Mesodermal cell (in vitro differentiated cells): Measurements from ENCODE around the gene SPTSSA.
"Not testable (repeated sequence)": the region's sequence is repeated elsewhere in the genome, so short reads cannot be mapped to it uniquely, and the experiment has no call there.

Experiments
- H3K27ac ChIP-seq: 2 replicates; pipeline ENCODE4 v1.7.0; 2013; ENCODE audit warnings: mild to moderate bottlenecking, low read depth, low read length, moderate library complexity; ENCODE audit not compliant: severe bottlenecking
- H3K36me3 ChIP-seq: 2 replicates; pipeline ENCODE4 v1.7.1; 2013; ENCODE audit warnings: mild to moderate bottlenecking, low read length, moderate library complexity; ENCODE audit not compliant: control insufficient read depth, insufficient read depth
- H3K4me1 ChIP-seq: one replicate; pipeline ENCODE4 v1.7.1; 2013; ENCODE audit warnings: mild to moderate bottlenecking, low read length; ENCODE audit not compliant: insufficient read depth, control insufficient read depth, poor library complexity, severe bottlenecking
- H3K4me3 ChIP-seq: 2 replicates; pipeline ENCODE4 v1.7.0; 2013; ENCODE audit warnings: low read length, control low read depth, mild to moderate bottlenecking; ENCODE audit not compliant: insufficient read depth, poor library complexity, severe bottlenecking; ENCODE audit errors: extremely low read depth
- H3K9me3 ChIP-seq: 2 replicates; pipeline ENCODE4 v1.7.1; 2013; ENCODE audit warnings: mild to moderate bottlenecking, low read length, moderate library complexity; ENCODE audit not compliant: control insufficient read depth
- WGBS, 2 experiments: methylation state at CpG; one replicate each; pipeline ENCODE4 v1.1.5; 2013; ENCODE audit warnings: missing lambda C conversion rate in 2 of 2; ENCODE audit not compliant: insufficient coverage in 2 of 2; 5-methylcytosine and 5-hydroxymethylcytosine counted together

SPTSSA gene

GRCh38 chr14:34496007-34496678 is 34.1 kb upstream of the SPTSSA start:
- no peaks in the 10 kb centered on the region for H3K9me3 ChIP-seq
- peak overlapping the region; percentile 97 for H3K27ac ChIP-seq
- H3K36me3 ChIP-seq: no peaks in the 10 kb centered on the region
- no peak overlapping the region for H3K4me3 ChIP-seq
- WGBS, 2 experiments: 93 to 98% methylated on average over 6 to 7 of the region's 11 CpGs
- H3K4me1 ChIP-seq: peaks cover 5% of the 10 kb centered on the region

DNA sequence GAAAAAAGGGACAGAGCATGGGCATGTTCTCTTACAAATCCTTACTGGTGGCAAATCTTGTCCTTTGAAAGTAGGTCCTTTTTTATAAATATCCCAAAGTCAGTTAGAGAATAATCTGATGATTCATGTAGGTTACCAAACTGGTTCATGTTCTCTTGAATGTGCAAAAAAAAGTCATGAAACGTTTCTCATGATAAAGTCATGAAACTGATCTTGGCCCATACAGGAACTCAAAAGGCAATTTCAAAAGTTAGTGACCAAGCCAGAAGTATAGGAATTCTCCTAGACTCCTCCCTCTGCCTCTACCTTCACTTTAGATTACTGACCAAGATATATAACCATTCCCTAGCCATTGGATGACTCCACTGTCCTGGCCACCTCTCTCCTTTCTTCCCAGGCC is 27.3 kb upstream of the SPTSSA start:
- Histone ChIP-seq H3K36me3 (no peaks in the 10 kb centered on the region), H3K4me1 (no peaks in the 10 kb centered on the region), H3K27ac (no peak overlapping the region), H3K4me3 (no peak overlapping the region), H3K9me3 (no peaks in the 10 kb centered on the region)
- WGBS, 2 experiments: 77 to 85% methylated on average over 1 of the region's 1 CpG

DNA sequence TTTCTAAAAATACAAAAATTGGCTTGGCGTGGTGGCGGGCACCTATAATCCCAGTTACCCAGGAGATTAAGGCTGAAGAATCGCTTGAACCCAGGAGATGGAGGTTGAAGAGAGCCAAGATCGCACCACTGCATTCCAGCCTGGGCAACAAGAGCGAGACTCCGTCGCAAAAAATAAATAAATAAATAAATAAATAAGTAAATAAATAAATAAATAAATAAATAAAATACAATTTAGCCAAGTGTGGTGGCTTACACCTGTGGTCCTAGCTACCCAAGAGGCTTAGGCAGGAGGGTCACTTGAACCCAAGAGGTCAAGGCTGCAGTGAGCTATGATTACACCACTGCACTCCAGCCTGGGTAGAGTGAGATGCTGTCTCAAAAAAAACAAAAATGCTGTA is 26.5 kb upstream of the SPTSSA start:
- H3K9me3 ChIP-seq: no peaks in the 10 kb centered on the region
- no peak overlapping the region for H3K27ac ChIP-seq
- no peaks in the 10 kb centered on the region for H3K4me1 ChIP-seq
- H3K4me3 ChIP-seq: no peak overlapping the region
- WGBS, 2 experiments: 92% methylated on average over 2 to 3 of the region's 7 CpGs
- no peaks in the 10 kb centered on the region for H3K36me3 ChIP-seq

DNA sequence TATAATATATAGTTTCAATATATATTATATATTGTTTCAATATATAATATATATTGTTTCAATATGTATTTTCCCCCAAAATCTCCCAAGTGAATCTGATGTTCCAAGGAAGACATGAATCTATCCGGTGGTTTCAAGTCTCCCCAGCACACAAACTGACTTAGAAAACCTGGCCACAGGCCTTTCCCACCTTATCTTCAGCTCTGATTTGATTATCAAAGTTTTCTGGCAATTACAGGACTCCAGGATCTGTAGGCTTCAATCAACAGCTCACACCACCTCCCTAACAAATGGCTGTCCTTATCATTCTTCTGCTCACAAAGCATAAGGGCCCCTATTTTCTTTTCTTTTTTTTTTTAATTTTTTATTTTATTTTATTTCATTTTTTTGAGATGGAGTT is 22.7 kb upstream of the SPTSSA start:
- H3K9me3 ChIP-seq: no peaks in the 10 kb centered on the region
- H3K4me3 ChIP-seq: no peak overlapping the region
- WGBS, 2 experiments: 92% methylated on average over 1 of the region's 1 CpG; no CpG with 5 or more reads in 1 of the 2 experiments
- no peaks in the 10 kb centered on the region for H3K4me1 ChIP-seq
- H3K27ac ChIP-seq: no peak overlapping the region
- no peaks in the 10 kb centered on the region for H3K36me3 ChIP-seq

- WGBS, 2 experiments: 89 to 100% methylated on average over 1 to 2 of the region's 2 CpGs
- H3K27ac ChIP-seq: no peak overlapping the region
- H3K4me1 ChIP-seq: no peaks in the 10 kb centered on the region
- H3K36me3 ChIP-seq: no peaks in the 10 kb centered on the region
- H3K4me3 ChIP-seq: no peak overlapping the region
- no peaks in the 10 kb centered on the region for H3K9me3 ChIP-seq
These were observed 20.4 kb upstream of the SPTSSA start for GRCh38 chr14:34482463-34482862.

GRCh38 chr14:34479694-34480093 is 17.7 kb upstream of the SPTSSA start:
- Histone ChIP-seq H3K36me3 (no peaks in the 10 kb centered on the region), H3K4me3 (no peak overlapping the region), H3K4me1 (no peaks in the 10 kb centered on the region), H3K27ac (no peak overlapping the region), H3K9me3 (no peaks in the 10 kb centered on the region)
- 71 to 75% methylated on average over 1 of the region's 4 CpGs for WGBS, 2 experiments

GRCh38 chr14:34478261-34478660 is 16.2 kb upstream of the SPTSSA start:
- H3K4me3 ChIP-seq: no peak overlapping the region
- no peaks in the 10 kb centered on the region for H3K36me3 ChIP-seq
- no peaks in the 10 kb centered on the region for H3K9me3 ChIP-seq
- H3K27ac ChIP-seq: no peak overlapping the region
- no CpG with 5 or more reads among the region's 1 CpG for WGBS, 2 experiments
- no peaks in the 10 kb centered on the region for H3K4me1 ChIP-seq

GRCh38 chr14:34476036-34476435 is 14.0 kb upstream of the SPTSSA start:
- H3K4me1 ChIP-seq, H3K4me3 ChIP-seq, H3K27ac ChIP-seq, H3K9me3 ChIP-seq, H3K36me3 ChIP-seq: not testable (repeated sequence)
- 60 to 95% methylated on average over 1 to 12 of the region's 31 CpGs for WGBS, 2 experiments

DNA sequence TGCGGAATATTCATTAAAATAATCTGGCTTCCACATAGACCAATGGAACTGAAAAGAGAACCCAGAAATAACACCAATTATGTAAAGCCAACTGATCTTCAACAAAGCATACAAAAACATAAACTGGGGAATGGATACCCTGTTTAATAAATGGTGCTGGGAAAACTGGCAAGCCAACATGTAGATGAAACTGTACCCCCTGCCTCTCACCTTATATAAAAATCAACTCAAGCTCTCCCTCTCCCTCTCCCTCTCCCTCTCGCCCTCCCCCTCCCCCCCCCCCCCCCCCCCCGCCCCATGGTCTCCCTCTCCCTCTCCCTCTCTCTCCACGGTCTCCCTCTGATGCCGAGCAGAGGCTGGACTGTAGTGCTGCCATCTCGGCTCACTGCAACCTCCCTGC is 13.1 kb upstream of the SPTSSA start:
- H3K4me3 ChIP-seq: no peak overlapping the region
- H3K9me3 ChIP-seq: no peaks in the 10 kb centered on the region
- H3K27ac ChIP-seq: no peak overlapping the region
- 84 to 100% methylated on average over 2 of the region's 6 CpGs for WGBS, 2 experiments
- H3K4me1 ChIP-seq: no peaks in the 10 kb centered on the region
- H3K36me3 ChIP-seq: no peaks in the 10 kb centered on the region

DNA sequence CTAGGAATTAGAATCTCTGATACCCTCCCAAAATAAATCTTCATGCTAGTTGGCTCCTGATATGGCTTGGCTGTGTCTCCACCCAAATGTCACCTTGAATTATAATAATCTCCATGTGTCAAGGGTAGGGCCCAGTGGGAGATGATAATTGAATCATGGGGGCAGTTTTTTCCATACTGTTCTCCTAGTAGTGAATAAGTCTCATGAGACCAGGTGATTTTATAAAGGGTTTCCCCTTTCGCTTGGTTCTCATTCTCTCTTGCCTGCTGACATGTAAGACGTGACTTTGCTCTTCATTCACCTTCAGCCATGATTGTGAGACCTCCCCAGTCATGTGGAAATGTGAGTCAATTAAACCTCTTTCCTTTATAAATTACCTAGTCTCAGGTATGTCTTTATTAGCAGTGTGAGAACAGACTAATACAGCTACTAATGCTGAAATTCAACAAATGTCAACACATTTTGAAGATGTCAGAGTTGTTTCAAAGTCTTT is 12.2 kb upstream of the SPTSSA start:
- H3K9me3 ChIP-seq: no peaks in the 10 kb centered on the region
- H3K4me1 ChIP-seq: no peaks in the 10 kb centered on the region
- WGBS, 2 experiments: 86% methylated on average over 1 to 2 of the region's 2 CpGs

GRCh38 chr14:34472706-34473279 is 10.8 kb upstream of the SPTSSA start:
- Histone ChIP-seq H3K4me1 (no peaks in the 10 kb centered on the region), H3K4me3 (no peak overlapping the region), H3K27ac (no peak overlapping the region), H3K36me3 (no peaks in the 10 kb centered on the region), H3K9me3 (no peaks in the 10 kb centered on the region)
- 80 to 86% methylated on average over 5 to 6 of the region's 6 CpGs for WGBS, 2 experiments

More for the DNA sequence above, 12.2 kb upstream of the SPTSSA start:
- no peak overlapping the region for H3K4me3 ChIP-seq
- H3K27ac ChIP-seq: no peak overlapping the region
- no peaks in the 10 kb centered on the region for H3K36me3 ChIP-seq
